Measurements from ENCODE around the gene TBC1D32. TPM values are rescaled to one million over a fixed set of nuclear protein-coding genes. Genes with fewer than 3 reads are reported as not detected.

TBC1D32 gene
- polyA plus RNA-seq, 4 donors, result 12.9 to 22.4 (median 15.5) TPM

DNA sequence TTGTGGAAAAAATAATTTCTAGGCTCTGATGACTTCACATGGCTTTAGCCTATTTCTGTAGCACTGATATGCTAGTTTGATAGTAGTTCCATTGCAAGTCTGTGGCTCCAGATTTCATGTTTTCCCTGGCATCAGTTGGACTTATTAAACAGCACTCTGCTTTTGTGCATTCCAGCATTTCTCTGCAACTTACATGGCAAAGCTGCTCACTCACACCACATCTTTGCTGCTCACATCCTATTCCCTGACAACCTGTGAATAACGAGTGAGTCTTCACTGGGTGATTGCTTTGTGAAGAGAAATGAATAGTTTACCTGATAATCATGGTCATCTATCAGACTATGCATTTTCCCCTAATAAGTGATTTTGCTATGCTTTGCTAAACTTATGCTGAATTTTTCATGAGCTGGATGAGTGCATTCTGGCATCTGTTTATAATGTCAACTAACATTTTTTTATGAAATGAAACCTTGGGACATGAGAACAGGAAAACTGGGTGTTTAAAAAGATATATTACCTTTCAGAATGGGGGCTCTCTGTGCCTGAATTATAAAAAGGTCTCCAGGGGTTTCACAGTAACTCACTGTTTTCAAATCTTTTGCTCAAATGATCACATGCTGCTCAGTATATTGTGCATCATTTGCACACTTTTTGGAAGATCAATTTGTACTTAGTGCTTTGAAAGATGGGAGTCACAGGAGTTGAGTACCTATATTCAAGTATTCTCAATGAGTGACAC is 301.8 kb downstream of the TBC1D32 start:
- DNase-seq (ENCODE audit: low read depth in 4 of 4, low spot score in 2 of 4), result no peak

Other genes starting within 250 kb of the TBC1D32 start
- gene GJA1, start 101.2 kb upstream of the TBC1D32 start, polyA plus RNA-seq (ENCODE audit: insufficient read length in 4 of 4), result 10 to 100 TPM; 50.8 to 64.1 (median 57.7) TPM

Data from left renal cortex interstitium (tissue), 4 donors.